Hepatocyte (in vitro differentiated cells): ENCODE results near the gene METTL14.

Source experiments
- EZH2 ChIP-seq: fragments of 200-600 bp; sonication (generic); IDR thresholded peaks from 2 replicates; pipeline ENCODE4 v1.6.1; 2016; ENCODE audit warnings: antibody characterized with exemption, mild to moderate bottlenecking, borderline replicate concordance
- TF ChIP-seq, protein P1 (sequence below): fragments of 200-600 bp; sonication (generic); IDR thresholded peaks from 2 replicates; pipeline ENCODE4 v1.5.1; 2016; ENCODE audit warnings: antibody characterized with exemption, mild to moderate bottlenecking; ENCODE audit not compliant: poor library complexity

DNA sequence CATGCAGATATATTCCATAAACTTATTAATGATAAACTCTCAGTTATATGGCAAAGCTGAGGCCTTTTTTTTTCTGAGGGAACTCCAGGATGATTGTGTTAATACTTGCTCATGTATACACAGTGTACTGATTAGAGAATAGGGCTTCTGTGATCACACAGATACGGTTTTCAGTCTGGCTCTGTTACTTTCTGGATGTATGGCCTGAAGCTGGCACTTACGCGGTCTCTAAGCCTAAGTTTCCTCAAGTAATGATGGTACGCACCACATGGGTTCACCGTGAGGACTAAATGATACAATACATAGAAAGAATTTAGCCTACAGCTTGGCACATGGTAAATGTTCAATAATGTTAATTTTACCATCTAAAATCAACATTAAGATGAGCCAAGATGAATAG is 77.0 kb downstream of the METTL14 start:
- TF ChIP-seq, protein P1, sequence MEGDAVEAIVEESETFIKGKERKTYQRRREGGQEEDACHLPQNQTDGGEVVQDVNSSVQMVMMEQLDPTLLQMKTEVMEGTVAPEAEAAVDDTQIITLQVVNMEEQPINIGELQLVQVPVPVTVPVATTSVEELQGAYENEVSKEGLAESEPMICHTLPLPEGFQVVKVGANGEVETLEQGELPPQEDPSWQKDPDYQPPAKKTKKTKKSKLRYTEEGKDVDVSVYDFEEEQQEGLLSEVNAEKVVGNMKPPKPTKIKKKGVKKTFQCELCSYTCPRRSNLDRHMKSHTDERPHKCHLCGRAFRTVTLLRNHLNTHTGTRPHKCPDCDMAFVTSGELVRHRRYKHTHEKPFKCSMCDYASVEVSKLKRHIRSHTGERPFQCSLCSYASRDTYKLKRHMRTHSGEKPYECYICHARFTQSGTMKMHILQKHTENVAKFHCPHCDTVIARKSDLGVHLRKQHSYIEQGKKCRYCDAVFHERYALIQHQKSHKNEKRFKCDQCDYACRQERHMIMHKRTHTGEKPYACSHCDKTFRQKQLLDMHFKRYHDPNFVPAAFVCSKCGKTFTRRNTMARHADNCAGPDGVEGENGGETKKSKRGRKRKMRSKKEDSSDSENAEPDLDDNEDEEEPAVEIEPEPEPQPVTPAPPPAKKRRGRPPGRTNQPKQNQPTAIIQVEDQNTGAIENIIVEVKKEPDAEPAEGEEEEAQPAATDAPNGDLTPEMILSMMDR, result no peak
- TF ChIP-seq EZH2, result no peak
